ENCODE measurements around the gene FADS1. TPM values are rescaled to one million over a fixed set of nuclear protein-coding genes. Genes with fewer than 3 reads are reported as not detected.

Gene FADS1
- total and polyA plus RNA-seq, 2 experiments from 2014 or later: 74.9 to 119 TPM

- TF ChIP-seq ZNF462 (CRISPR knock-in tag; IDR thresholded peaks at IDR 0.05) (no peak), ZNF114 (CRISPR knock-in tag; IDR thresholded peaks at IDR 0.05) (no peak)
Measured at GRCh38 chr11:61844909-61845565, 28.2 kb upstream of the FADS1 start (continued).

GRCh38 chr11:61842528-61842820, 25.7 kb upstream of the FADS1 start:
- H3K79me2 ChIP-seq (replicated peaks; ENCODE audit: insufficient read depth): peaks cover 30% of the 10 kb centered on the region
- no peak overlapping the region for H2AFZ ChIP-seq
- H4K20me1 ChIP-seq (replicated peaks; ENCODE audit: insufficient read depth): peaks cover 44% of the 10 kb centered on the region
- Mint-ChIP-seq H3K27me3 (ENCODE audit: insufficient read depth, low read depth, poor library complexity) (peaks cover 12% of the 10 kb centered on the region), H3K27ac (no peak overlapping the region), H3K9me3 (no peaks in the 10 kb centered on the region), H3K36me3 (ENCODE audit: low read depth) (peaks cover 98% of the 10 kb centered on the region), H3K4me3 (no peak overlapping the region), H3K4me1 (peaks cover 5% of the 10 kb centered on the region)
- no peak overlapping the region for H3K27ac ChIP-seq (ENCODE audit: low read depth)
- H3K9me2 ChIP-seq (ENCODE audit: insufficient read depth): no peaks in the 10 kb centered on the region
- H3K27me3 ChIP-seq (ENCODE audit: insufficient read depth): no peaks in the 10 kb centered on the region
- H3K4me1 ChIP-seq (ENCODE audit: insufficient read depth): no peaks in the 10 kb centered on the region
- peaks cover 26% of the 10 kb centered on the region; the same call in 1 of the 2 replicates for H3F3A ChIP-seq (replicated peaks; ENCODE audit: low read depth)
- no peak for ATAC-seq
- no peak overlapping the region for H3K4me3 ChIP-seq
- no peak for DNase-seq (ENCODE audit: low spot score)
- H3K36me3 ChIP-seq (ENCODE audit: insufficient read depth): peaks cover 63% of the 10 kb centered on the region
- H3K4me2 ChIP-seq: no peak overlapping the region
- no peak for TF ChIP-seq ETS1 (IDR thresholded peaks at IDR 0.05)
- TF ChIP-seq JUNB (IDR thresholded peaks at IDR 0.05; ENCODE audit: unreplicated experiment): no peak
- no peak for TF ChIP-seq POLR2AphosphoS5 (IDR thresholded peaks at IDR 0.05; ENCODE audit: low read depth)
- no peak for TF ChIP-seq EZH2 (IDR thresholded peaks at IDR 0.05; ENCODE audit: low read depth, unreplicated experiment)
- TF ChIP-seq STAT1 (IDR thresholded peaks at IDR 0.05; ENCODE audit: unreplicated experiment): no peak
- TF ChIP-seq CTCF (conservative IDR thresholded peaks at IDR 0.05; ENCODE audit: low read depth in 2 of 2): no peak
- no peak for TF ChIP-seq NANOG (IDR thresholded peaks at IDR 0.05; ENCODE audit: borderline replicate concordance)
- no peak for TF ChIP-seq ZNF114 (CRISPR knock-in tag; IDR thresholded peaks at IDR 0.05)
